GM21825 (cell line): ENCODE results near the gene TMEM31.
"Not testable (repeated sequence)": the region's sequence is repeated elsewhere in the genome, so short reads cannot be mapped to it uniquely, and the experiment has no call there.

Source experiments
- ATAC-seq: cut with Tn5 transposase; IDR thresholded peaks from one replicate; pipeline ENCODE4 v1.9.1; 2021; ENCODE audit warnings: mild to moderate bottlenecking, moderate library complexity; ENCODE audit not compliant: unreplicated experiment

TMEM31 gene

GRCh38 chrX:103722505-103722904 is 11.8 kb downstream of the TMEM31 start:
- no peak for ATAC-seq

- no peak for ATAC-seq
Measured at GRCh38 chrX:103726477-103726876, 15.8 kb downstream of the TMEM31 start.

GRCh38 chrX:103727115-103727514 is 16.4 kb downstream of the TMEM31 start:
- no peak for ATAC-seq

- no peak for ATAC-seq
Measured at GRCh38 chrX:103729015-103729414, 18.3 kb downstream of the TMEM31 start.

GRCh38 chrX:103730147-103730795 is 19.6 kb downstream of the TMEM31 start:
- no peak for ATAC-seq

- no peak for ATAC-seq
Measured at GRCh38 chrX:103730796-103731493, 20.2 kb downstream of the TMEM31 start.

GRCh38 chrX:103733017-103733416 is 22.3 kb downstream of the TMEM31 start:
- no peak for ATAC-seq

- no peak for ATAC-seq
Measured at GRCh38 chrX:103734125-103734760, 23.5 kb downstream of the TMEM31 start.

GRCh38 chrX:103737696-103738095 is 27.0 kb downstream of the TMEM31 start:
- ATAC-seq = no peak

- no peak for ATAC-seq
Measured at GRCh38 chrX:103739421-103739820, 28.7 kb downstream of the TMEM31 start.

- ATAC-seq = no peak
Measured at GRCh38 chrX:103741879-103742278, 31.2 kb downstream of the TMEM31 start.

GRCh38 chrX:103742339-103742738 is 31.6 kb downstream of the TMEM31 start:
- ATAC-seq = no peak

- ATAC-seq = no peak
Measured at GRCh38 chrX:103747163-103747562, 36.5 kb downstream of the TMEM31 start.

- ATAC-seq = no peak
Measured at GRCh38 chrX:103754401-103754800, 43.7 kb downstream of the TMEM31 start.

- no peak for ATAC-seq
Measured at GRCh38 chrX:103756736-103757135, 46.0 kb downstream of the TMEM31 start.

- ATAC-seq = no peak
Measured at GRCh38 chrX:103758555-103758954, 47.8 kb downstream of the TMEM31 start.

GRCh38 chrX:103763541-103763940 is 52.8 kb downstream of the TMEM31 start:
- ATAC-seq = not testable (repeated sequence)
